Neural crest cell (in vitro differentiated cells): Measurements from ENCODE around the gene FYCO1. TPM values are rescaled to one million over a fixed set of nuclear protein-coding genes. Genes with fewer than 3 reads are reported as not detected.

ENCODE experiments used
- DNase-seq: peaks from one replicate; pipeline ENCODE4 v3.0.0; 2021; ENCODE audit warnings: low read depth, mixed read lengths, low spot score
- H3K27ac Mint-ChIP-seq: one replicate; pipeline ENCODE4 v1.8.0; 2021; ENCODE audit warnings: mild to moderate bottlenecking, mixed read lengths; ENCODE audit not compliant: unreplicated experiment
- H3K27me3 Mint-ChIP-seq: 2 replicates; pipeline ENCODE4 v1.8.0; 2021; ENCODE audit warnings: low read depth, mild to moderate bottlenecking, mixed read lengths
- H3K36me3 Mint-ChIP-seq: 2 replicates; pipeline ENCODE4 v1.8.0; 2021; ENCODE audit warnings: low read depth, mild to moderate bottlenecking, mixed read lengths
- H3K4me1 Mint-ChIP-seq: 2 replicates; pipeline ENCODE4 v1.8.0; 2021; ENCODE audit warnings: mixed read lengths
- H3K4me3 Mint-ChIP-seq: one replicate; pipeline ENCODE4 v1.8.0; 2021; ENCODE audit warnings: mild to moderate bottlenecking, mixed read lengths
- H3K9me3 Mint-ChIP-seq: 2 replicates; pipeline ENCODE4 v1.8.0; 2021; ENCODE audit warnings: mixed read lengths
- CTCF ChIP-seq: fragments of 200-600 bp; sonication (generic); conservative IDR thresholded peaks from 2 replicates; pipeline ENCODE4 v1.5.0; 2021; ENCODE audit warnings: antibody characterized with exemption, mild to moderate bottlenecking
- total RNA-seq: library from RNA; stranded (reverse); gene quantifications from 2 replicates; pipeline ENCODE4 v1.2.1, GENCODE V29; 2021

The FYCO1 gene
- total RNA-seq, 1 donor from 2014 or later, result 9.7 TPM

- DNase-seq, result no peak
- peaks cover 12% of the 10 kb centered on the region for H3K9me3 Mint-ChIP-seq
- TF ChIP-seq CTCF, result no peak
Measured at GRCh38 chr3:46024131-46024530, 28.5 kb upstream of the FYCO1 start.

GRCh38 chr3:46022909-46023785, 27.5 kb upstream of the FYCO1 start:
- no peak for DNase-seq
- H3K27ac Mint-ChIP-seq, result no peak overlapping the region
- H3K27me3 Mint-ChIP-seq, result no peaks in the 10 kb centered on the region
- no peaks in the 10 kb centered on the region for H3K4me1 Mint-ChIP-seq
- H3K9me3 Mint-ChIP-seq, result peaks cover 12% of the 10 kb centered on the region
- H3K4me3 Mint-ChIP-seq, result no peak overlapping the region
- TF ChIP-seq CTCF, result no peak
- H3K36me3 Mint-ChIP-seq, result no peaks in the 10 kb centered on the region

More at GRCh38 chr3:46024131-46024530, 28.5 kb upstream of the FYCO1 start:
- Mint-ChIP-seq H3K27ac (no peak overlapping the region), H3K36me3 (no peaks in the 10 kb centered on the region), H3K27me3 (no peaks in the 10 kb centered on the region), H3K4me3 (no peak overlapping the region), H3K4me1 (no peaks in the 10 kb centered on the region)

GRCh38 chr3:46021516-46021915, 25.9 kb upstream of the FYCO1 start:
- Mint-ChIP-seq H3K36me3 (no peaks in the 10 kb centered on the region), H3K9me3 (peaks cover 8% of the 10 kb centered on the region), H3K27ac (no peak overlapping the region), H3K4me3 (no peak overlapping the region), H3K27me3 (no peaks in the 10 kb centered on the region), H3K4me1 (no peaks in the 10 kb centered on the region)
- DNase-seq, result no peak
- no peak for TF ChIP-seq CTCF

- H3K9me3 Mint-ChIP-seq, result peaks cover 8% of the 10 kb centered on the region
- no peak overlapping the region for H3K27ac Mint-ChIP-seq
- no peaks in the 10 kb centered on the region for H3K36me3 Mint-ChIP-seq
- no peaks in the 10 kb centered on the region for H3K27me3 Mint-ChIP-seq
- DNase-seq, result no peak
- no peak for TF ChIP-seq CTCF
- no peak overlapping the region for H3K4me3 Mint-ChIP-seq
- H3K4me1 Mint-ChIP-seq, result no peaks in the 10 kb centered on the region
Measured at GRCh38 chr3:46020766-46021510, 25.3 kb upstream of the FYCO1 start.

- H3K4me1 Mint-ChIP-seq, result no peaks in the 10 kb centered on the region
- no peak overlapping the region for H3K27ac Mint-ChIP-seq
- DNase-seq, result no peak
- no peak for TF ChIP-seq CTCF
- H3K4me3 Mint-ChIP-seq, result no peak overlapping the region
- H3K36me3 Mint-ChIP-seq, result no peaks in the 10 kb centered on the region
- H3K9me3 Mint-ChIP-seq, result peaks cover 8% of the 10 kb centered on the region
- no peaks in the 10 kb centered on the region for H3K27me3 Mint-ChIP-seq
Measured at GRCh38 chr3:46019707-46020106, 24.1 kb upstream of the FYCO1 start.
